ENCODE measurements around the gene TRAFD1.

The TRAFD1 gene

GRCh38 chr12:112115259-112116045 is 9.9 kb upstream of the TRAFD1 start:
- no peak for DNase-seq (ENCODE audit: low spot score)

DNA sequence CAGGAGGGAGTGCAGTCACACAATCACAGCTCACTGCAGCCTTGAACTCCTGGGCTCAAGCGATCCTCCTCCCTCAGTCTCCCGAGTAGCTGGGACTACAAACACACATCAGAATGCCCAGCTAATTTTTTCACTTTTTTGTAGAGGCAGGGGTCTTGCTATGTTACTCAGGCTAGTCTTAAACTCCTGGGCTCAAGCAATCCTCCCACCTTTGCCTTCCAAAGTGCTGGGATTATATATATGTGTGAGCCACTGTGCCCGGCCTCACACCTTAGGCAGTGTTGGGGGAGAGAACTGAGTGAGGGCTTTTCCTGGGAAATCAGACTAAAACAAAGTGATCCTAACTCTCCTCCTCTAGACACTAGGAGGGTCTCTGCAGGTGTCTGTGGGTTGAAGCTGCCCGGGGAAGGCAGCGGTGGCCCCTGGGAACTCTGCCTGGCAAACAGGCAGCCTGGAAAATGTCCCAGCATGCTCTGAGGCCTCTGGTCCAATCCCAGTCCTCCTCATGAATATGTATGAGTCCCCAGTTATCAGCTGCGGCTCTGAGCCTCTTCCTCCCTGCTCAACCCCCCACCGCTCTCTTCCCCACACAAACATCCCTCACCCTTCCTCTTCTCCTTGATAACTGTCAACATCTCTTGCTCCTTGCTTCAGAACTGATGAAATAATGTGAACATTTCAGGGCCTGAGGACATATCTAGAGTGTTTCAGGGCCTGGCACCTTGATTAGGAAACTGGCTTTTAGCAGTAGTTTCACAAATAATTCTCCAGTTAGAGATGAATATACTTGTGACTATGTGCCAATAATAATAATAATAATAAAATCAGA is 8.9 kb upstream of the TRAFD1 start:
- DNase-seq (ENCODE audit: low spot score) = peak; percentile 38

- no peak for DNase-seq (ENCODE audit: low spot score)
Observed at GRCh38 chr12:112117685-112118084, 7.7 kb upstream of the TRAFD1 start.

DNA sequence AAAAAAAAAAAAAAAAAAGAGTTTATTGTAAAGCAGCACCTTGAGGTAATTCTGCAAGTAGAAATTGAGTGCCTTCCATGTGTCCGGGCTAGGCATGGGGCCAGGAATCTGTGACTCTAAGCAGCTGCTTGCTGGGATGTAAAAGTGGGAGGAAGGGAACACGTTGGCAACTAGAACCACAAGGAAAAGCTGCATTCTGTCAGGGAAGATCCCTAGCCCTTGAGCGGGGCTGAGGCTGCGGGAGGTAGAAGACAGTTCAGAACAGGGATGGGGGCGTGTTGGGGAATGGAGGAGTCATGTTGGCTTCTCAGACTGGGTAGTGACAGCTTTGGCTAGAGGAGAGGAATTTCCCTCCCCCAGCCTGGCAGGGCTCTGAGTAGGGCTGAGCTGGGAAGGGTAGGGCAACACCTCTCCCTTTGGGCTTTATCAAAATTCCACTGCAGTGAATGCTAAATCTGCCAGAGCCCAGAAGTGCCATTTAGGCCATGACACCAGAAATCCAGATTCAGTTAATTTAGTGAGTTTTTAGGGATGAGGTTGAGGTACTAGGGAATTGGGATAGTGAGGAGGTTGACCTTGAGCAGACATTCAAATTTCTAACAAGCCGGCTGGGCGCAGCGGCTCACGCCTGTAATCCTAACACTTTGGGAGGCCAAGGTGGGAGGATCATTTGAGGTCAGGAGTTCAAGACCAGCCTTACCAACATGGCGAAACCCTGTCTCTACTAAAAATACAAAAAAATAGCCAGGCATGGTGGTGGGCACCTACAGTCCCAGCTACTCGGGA is 3.4 kb upstream of the TRAFD1 start:
- DNase-seq (ENCODE audit: low spot score) = peak; percentile 65

DNA sequence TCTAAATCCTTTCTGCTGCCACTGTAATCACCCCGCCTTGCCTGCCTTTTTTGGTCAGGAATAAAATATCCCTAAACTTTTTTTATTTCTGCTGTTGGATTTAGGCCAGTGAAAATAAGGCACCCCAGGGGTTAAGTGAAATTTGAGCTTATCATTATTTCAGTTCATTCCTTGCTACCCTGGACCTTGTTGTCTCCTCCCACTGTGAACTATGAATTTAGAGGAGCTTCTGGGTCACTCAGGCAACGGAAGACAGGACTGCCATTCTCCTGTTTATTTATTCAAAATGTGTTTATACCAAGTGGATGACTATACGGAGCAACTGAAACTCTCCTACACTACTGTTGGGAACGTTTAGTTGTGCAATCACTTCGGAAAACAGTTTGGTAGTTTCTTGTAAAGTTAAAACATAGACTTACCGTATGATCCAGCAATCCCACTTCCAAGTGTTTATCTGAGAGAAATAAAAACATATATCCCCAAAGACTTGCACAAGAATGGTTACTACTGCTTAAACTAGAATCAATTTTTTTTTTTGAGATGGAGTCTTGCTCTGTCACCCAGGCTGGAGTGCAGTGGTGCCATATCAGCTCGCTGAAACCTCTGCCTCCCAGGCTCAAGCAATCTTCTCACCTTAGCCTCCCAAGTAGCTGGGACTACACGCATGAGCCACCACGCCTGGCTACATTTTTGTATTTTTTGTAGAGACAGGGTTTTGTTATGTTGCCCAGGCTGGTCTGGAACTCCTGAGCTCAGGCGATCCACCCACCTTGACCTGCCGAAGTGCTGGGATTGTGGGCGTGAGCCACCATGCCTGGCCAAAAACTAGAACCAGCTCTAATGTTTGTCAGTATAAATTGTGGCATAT is 2.3 kb upstream of the TRAFD1 start:
- DNase-seq (ENCODE audit: low spot score) = peak; percentile 75

- peak; percentile 23 for DNase-seq (ENCODE audit: low spot score)
Observed at GRCh38 chr12:112124918-112125249, 476 bp upstream of the TRAFD1 start.

- no peak for DNase-seq (ENCODE audit: low spot score)
Observed at GRCh38 chr12:112126000-112126438, 659 bp downstream of the TRAFD1 start.

DNA sequence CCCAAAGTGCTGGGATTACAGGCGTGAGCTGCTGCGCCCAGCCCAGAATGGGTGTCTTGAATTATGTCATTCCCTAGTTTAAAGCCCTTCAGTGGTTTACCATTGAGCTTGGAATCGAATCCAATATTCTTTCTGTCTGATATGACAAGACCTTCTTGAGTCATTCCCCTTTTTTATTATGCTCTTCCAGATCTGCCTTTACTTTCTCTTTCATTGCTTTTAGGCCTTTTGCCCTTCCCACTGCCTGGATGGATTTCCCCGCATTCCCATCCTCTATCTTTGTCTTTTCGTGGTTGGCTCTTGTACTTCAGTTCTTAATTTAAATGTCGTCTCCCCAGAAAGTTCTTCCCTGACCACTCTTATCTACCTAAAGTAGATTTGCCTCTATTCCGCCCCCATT is 1.6 kb downstream of the TRAFD1 start:
- peak; percentile 24 for DNase-seq (ENCODE audit: low spot score)

- no peak for DNase-seq (ENCODE audit: low spot score)
Observed at GRCh38 chr12:112130441-112130998, 5.2 kb downstream of the TRAFD1 start.

DNA sequence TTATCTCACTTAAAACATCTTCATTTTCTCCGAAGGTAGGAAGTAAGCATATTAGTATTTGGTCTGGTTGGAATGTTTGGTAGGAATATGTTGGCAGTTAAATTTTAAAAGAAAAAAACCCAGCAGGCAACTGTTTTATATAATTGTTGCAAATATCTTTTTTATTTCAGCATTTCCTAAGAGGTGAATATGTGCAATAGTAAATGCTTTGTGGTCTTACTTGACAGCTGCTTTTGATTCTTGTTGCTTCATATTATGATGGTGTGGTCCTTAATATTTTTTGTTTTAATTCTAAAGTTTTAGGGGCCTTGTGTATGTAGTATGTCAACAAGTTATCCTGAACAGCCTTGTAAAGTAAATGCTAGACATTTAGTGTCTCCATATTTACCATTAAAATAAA is 6.3 kb downstream of the TRAFD1 start:
- no peak for DNase-seq (ENCODE audit: low spot score)

- DNase-seq (ENCODE audit: low spot score) = no peak
Observed at GRCh38 chr12:112133418-112133817, 8.1 kb downstream of the TRAFD1 start.

- DNase-seq (ENCODE audit: low spot score) = no peak
Observed at GRCh38 chr12:112134731-112135130, 9.4 kb downstream of the TRAFD1 start.

GRCh38 chr12:112140728-112141127 is 15.4 kb downstream of the TRAFD1 start:
- DNase-seq (ENCODE audit: low spot score) = no peak

GRCh38 chr12:112146123-112146522 is 20.8 kb downstream of the TRAFD1 start:
- no peak for DNase-seq (ENCODE audit: low spot score)

DNA sequence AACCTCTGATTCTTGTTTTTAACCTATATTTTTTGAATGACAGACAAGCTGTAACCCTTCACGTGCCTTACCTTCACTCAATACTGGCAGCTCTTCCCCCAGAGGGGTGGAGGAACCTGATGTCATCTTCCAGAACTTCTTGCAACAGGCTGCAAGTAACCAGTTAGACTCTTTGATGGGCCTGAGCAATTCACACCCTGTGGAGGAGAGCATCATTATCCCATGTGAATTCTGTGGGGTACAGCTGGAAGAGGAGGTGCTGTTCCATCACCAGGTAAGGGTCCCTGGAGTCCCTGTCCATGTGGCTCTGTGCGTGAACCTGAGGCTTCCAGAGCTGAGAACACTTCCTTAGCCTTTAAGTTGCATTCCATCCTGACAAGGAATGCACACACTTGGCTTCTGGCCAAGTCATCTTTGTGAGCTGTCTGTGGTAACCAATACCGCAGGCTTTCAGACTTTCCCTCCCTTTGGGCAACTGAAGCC is 22.7 kb downstream of the TRAFD1 start:
- peak; percentile 36 for DNase-seq (ENCODE audit: low spot score)

- no peak for DNase-seq (ENCODE audit: low spot score)
Observed at GRCh38 chr12:112149596-112149995, 24.2 kb downstream of the TRAFD1 start.

GRCh38 chr12:112151766-112152541 is 26.6 kb downstream of the TRAFD1 start:
- no peak for DNase-seq (ENCODE audit: low spot score)

DNA sequence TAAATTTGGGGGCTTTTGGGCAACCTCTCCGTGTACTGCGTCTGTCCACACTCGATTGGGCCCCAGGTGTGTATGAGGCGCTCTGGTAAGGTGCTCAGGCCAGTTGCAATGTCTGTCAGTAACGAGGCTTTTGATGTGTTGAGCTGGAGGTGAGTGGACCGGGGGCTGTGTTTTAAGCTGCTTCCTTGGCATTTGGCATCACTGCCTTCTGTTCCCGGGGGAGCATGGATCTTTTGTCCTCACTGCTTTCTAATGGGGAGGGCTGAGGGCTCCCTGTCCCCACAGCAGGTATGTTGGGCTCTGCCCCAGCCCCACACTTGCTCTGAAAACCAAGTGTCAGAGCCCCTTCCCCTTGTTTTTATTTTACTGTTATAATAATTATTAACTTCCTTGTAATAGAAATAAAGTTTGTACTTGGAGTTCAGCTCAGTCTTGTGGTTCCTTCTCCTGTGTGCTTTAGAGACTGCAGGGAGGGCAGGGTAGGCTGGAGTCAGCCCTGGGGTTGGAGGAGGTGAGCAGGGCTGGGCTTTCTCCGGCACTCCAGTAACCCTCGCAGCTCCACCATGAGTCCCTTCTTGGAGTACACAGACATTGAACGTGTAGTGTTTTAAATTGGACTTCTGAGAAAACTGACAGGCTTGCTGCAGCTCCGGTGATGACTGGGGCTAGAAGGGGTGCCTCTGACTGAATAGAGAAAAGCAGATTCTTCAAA is 28.0 kb downstream of the TRAFD1 start:
- no peak for DNase-seq (ENCODE audit: low spot score)

DNA sequence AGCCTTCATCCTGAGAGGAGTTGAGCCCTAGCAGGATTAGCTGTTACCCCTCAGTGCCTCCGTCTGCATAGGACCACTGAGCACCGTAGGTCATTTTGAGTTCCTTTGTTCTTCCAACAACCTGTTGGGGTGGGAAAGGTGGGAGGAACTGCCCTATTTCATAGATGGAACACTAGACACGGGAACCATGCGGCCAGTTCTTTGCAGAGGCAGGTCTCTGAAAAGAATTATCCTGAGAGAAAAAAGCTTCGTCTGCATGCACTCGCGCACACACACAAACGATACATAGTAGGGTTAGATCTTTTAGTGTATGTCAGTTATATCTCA is 28.5 kb downstream of the TRAFD1 start:
- no peak for DNase-seq (ENCODE audit: low spot score)
